H1 (cell line): Measurements from ENCODE around the gene SPARC. TPM values are rescaled to one million over a fixed set of nuclear protein-coding genes. Genes with fewer than 3 reads are reported as not detected.

ENCODE experiments used
- CTCF ChIA-PET: fragments of 300-600 bp; sonication (Branson Sonifier 250); formaldehyde crosslinking; loops from one replicate; lab custom pipeline; 2021; ENCODE audit not compliant: partially characterized antibody; lab: Charles Lee
- POLR2A ChIA-PET: fragments of 300-600 bp; sonication (Branson Sonifier 250); formaldehyde crosslinking; loops from one replicate; lab custom pipeline; 2021; ENCODE audit warnings: inconsistent platforms; ENCODE audit not compliant: partially characterized antibody; lab: Charles Lee
- DNase-seq, 2 experiments: peaks; one replicate each; pipeline versions ENCODE4 v3.0.0 to v3.0.0-alpha.2; 2010 to 2022; ENCODE audit warnings: low spot score in 2 of 2, low read depth in 1 of 2, mixed read lengths in 1 of 2
- FAIRE-seq: peaks from 2 replicates; lab custom pipeline; 2011; peaks lifted over from hg19 to GRCh38; lab: Jason Lieb, UNC
- H2AFZ ChIP-seq: 2 replicates; pipeline ENCODE4 v1.8.1; 2012; ENCODE audit warnings: low read length, inconsistent platforms
- H2AK5ac ChIP-seq: 2 replicates; pipeline ENCODE4 v1.6.1; 2013; ENCODE audit warnings: low read depth, low read length
- H2BK120ac ChIP-seq: replicated peaks from 2 replicates; pipeline ENCODE3; 2013; ENCODE audit warnings: low read depth, low read length, inconsistent platforms
- H2BK12ac ChIP-seq: 2 replicates; pipeline ENCODE4 v1.6.1; 2013; ENCODE audit warnings: low read depth, low read length
- H2BK15ac ChIP-seq: 2 replicates; pipeline ENCODE4 v1.6.1; 2013; ENCODE audit warnings: low read length
- H2BK20ac ChIP-seq: 2 replicates; pipeline ENCODE4 v1.6.1; 2013; ENCODE audit warnings: low read length
- H2BK5ac ChIP-seq: 2 replicates; pipeline ENCODE4 v1.6.1; 2013; ENCODE audit warnings: low read depth, low read length
- H3K14ac ChIP-seq: 2 replicates; pipeline ENCODE4 v1.6.1; 2013; ENCODE audit warnings: inconsistent platforms; ENCODE audit not compliant: insufficient read length
- H3K18ac ChIP-seq: 2 replicates; pipeline ENCODE4 v1.6.1; 2013; ENCODE audit warnings: low read length; ENCODE audit errors: extremely low read depth
- H3K23ac ChIP-seq: 2 replicates; pipeline ENCODE4 v1.6.1; 2013; ENCODE audit warnings: inconsistent platforms; ENCODE audit not compliant: insufficient read length
- H3K23me2 ChIP-seq: 2 replicates; pipeline ENCODE4 v1.6.1; 2013; ENCODE audit warnings: low read depth, low read length
- H3K27ac ChIP-seq: 2 replicates; pipeline ENCODE4 v1.6.1; 2011; ENCODE audit warnings: low read depth, low read length, inconsistent platforms
- H3K27me3 ChIP-seq, 4 experiments: replicated peaks in 1 of 4; 1 replicate in 1 of 4; 2 replicates in 3 of 4; pipeline versions ENCODE4 v1.6.1 to v1.8.1; 2011 to 2013; ENCODE audit warnings: low read length in 3 of 4, mild to moderate bottlenecking in 3 of 4, inconsistent platforms in 2 of 4, mixed read lengths in 2 of 4, moderate library complexity in 1 of 4; ENCODE audit not compliant: control insufficient read depth in 3 of 4, insufficient read depth in 3 of 4; ENCODE audit errors: extremely low read depth in 1 of 4
- H3K36me3 ChIP-seq, 4 experiments: 2 replicates each; pipeline versions ENCODE4 v1.6.1 to v1.8.1; 2011 to 2013; ENCODE audit warnings: mild to moderate bottlenecking in 4 of 4, low read length in 3 of 4, moderate library complexity in 2 of 4, control low read depth in 1 of 4, inconsistent platforms in 1 of 4; ENCODE audit not compliant: insufficient read depth in 4 of 4, control insufficient read depth in 2 of 4
- H3K4ac ChIP-seq: replicated peaks from 2 replicates; pipeline ENCODE3; 2013; ENCODE audit warnings: low read length, low read depth, mixed read lengths, inconsistent platforms; ENCODE audit not compliant: insufficient read length
- H3K4me1 ChIP-seq, 4 experiments: replicated peaks in 1 of 4; 1 replicate in 1 of 4; 2 replicates in 3 of 4; pipeline versions ENCODE4 v1.6.1 to v1.8.1; 2011 to 2013; ENCODE audit warnings: low read length in 3 of 4, inconsistent platforms in 2 of 4, mixed read lengths in 1 of 4; ENCODE audit not compliant: insufficient read depth in 4 of 4, control insufficient read depth in 3 of 4
- H3K4me2 ChIP-seq, 2 experiments: 2 replicates each; pipeline versions ENCODE4 v1.6.1 to v1.8.1; 2011 to 2013; ENCODE audit warnings: low read depth in 2 of 2, low read length in 2 of 2, control low read depth in 1 of 2, inconsistent platforms in 1 of 2, mild to moderate bottlenecking in 1 of 2; ENCODE audit not compliant: insufficient read depth in 1 of 2
- H3K4me3 ChIP-seq, 4 experiments: fragments of 200-600, 300-600 bp in 1 of 4; sonication (generic), shearing (Covaris generic), sonication (Bioruptor Twin) in 1 of 4; 2 replicates each; pipeline versions ENCODE4 v1.5.1 to v1.8.1; 2011 to 2016; ENCODE audit warnings: low read length in 4 of 4, low read depth in 3 of 4, control low read depth in 2 of 4, inconsistent platforms in 2 of 4, mild to moderate bottlenecking in 2 of 4, mixed read lengths in 1 of 4, moderate library complexity in 1 of 4; ENCODE audit not compliant: insufficient read depth in 2 of 4; ENCODE audit errors: extremely low read depth in 1 of 4
- H3K56ac ChIP-seq: replicated peaks from 2 replicates; pipeline ENCODE3; 2013; ENCODE audit warnings: low read depth, mild to moderate bottlenecking, mixed read lengths, low read length, inconsistent platforms; ENCODE audit not compliant: insufficient read length
- H3K79me1 ChIP-seq: 2 replicates; pipeline ENCODE4 v1.6.1; 2013; ENCODE audit warnings: low read depth, low read length, control low read depth
- H3K79me2 ChIP-seq, 2 experiments: 2 replicates each; pipeline versions ENCODE4 v1.6.1 to v1.8.1; 2012 to 2013; ENCODE audit warnings: low read length in 2 of 2, mild to moderate bottlenecking in 2 of 2, inconsistent platforms in 1 of 2; ENCODE audit not compliant: insufficient read depth in 2 of 2, control insufficient read depth in 1 of 2
- H3K9ac ChIP-seq, 4 experiments: replicated peaks in 1 of 4; 1 replicate in 1 of 4; 2 replicates in 3 of 4; pipeline versions ENCODE4 v1.6.1 to v1.8.1; 2011 to 2013; ENCODE audit warnings: low read depth in 3 of 4, low read length in 3 of 4, control low read depth in 2 of 4, mild to moderate bottlenecking in 2 of 4, moderate library complexity in 2 of 4, inconsistent platforms in 1 of 4; ENCODE audit errors: extremely low read depth in 1 of 4
- H3K9me3 ChIP-seq, 2 experiments: 2 replicates each; pipeline versions ENCODE4 v1.6.1 to v1.8.1; 2012 to 2013; ENCODE audit warnings: mild to moderate bottlenecking in 2 of 2, moderate library complexity in 2 of 2, control low read depth in 1 of 2, inconsistent platforms in 1 of 2, low read depth in 1 of 2, low read length in 1 of 2, mixed read lengths in 1 of 2; ENCODE audit not compliant: insufficient read depth in 2 of 2
- H4K20me1 ChIP-seq, 2 experiments: replicated peaks in 1 of 2; 2 replicates each; pipeline versions ENCODE3 to v1.8.1; 2011 to 2013; ENCODE audit warnings: inconsistent platforms in 2 of 2, low read length in 2 of 2, mild to moderate bottlenecking in 1 of 2; ENCODE audit not compliant: insufficient read depth in 2 of 2, control insufficient read depth in 1 of 2
- H4K5ac ChIP-seq: 2 replicates; pipeline ENCODE4 v1.6.1; 2013; ENCODE audit warnings: low read length, low read depth, mixed read lengths, inconsistent platforms; ENCODE audit not compliant: insufficient read length
- H4K8ac ChIP-seq: 2 replicates; pipeline ENCODE4 v1.8.0; 2013; ENCODE audit warnings: mild to moderate bottlenecking, moderate library complexity, low read length, inconsistent platforms; ENCODE audit not compliant: insufficient read depth; ENCODE audit errors: extremely low read depth
- H4K91ac ChIP-seq: replicated peaks from 2 replicates; pipeline ENCODE3; 2013; ENCODE audit warnings: low read length, mixed read lengths, inconsistent platforms; ENCODE audit not compliant: insufficient read length
- KDM1A ChIP-seq: fragments of 200-600, 300-600 bp; sonication (generic); IDR thresholded peaks from 2 replicates; pipeline ENCODE4 v1.7.1; 2016; ENCODE audit warnings: mild to moderate bottlenecking, low read length, borderline replicate concordance
- MAFK ChIP-seq: IDR thresholded peaks from 2 replicates; pipeline ENCODE4 v1.6.1; 2012; ENCODE audit warnings: low read depth, mild to moderate bottlenecking, improper control_type of control experiment, low read length
- TCF12 ChIP-seq: IDR thresholded peaks from 2 replicates; pipeline ENCODE4 v1.6.1; 2011; ENCODE audit warnings: low read depth, mild to moderate bottlenecking, low read length
- WGBS, 2 experiments: shearing (Covaris generic) in 1 of 2; methylation state at CpG; one replicate each; pipeline versions ENCODE4 v1.1.6 to v1.1.7; 2013 to 2015; ENCODE audit warnings: low lambda C conversion rate in 2 of 2, mixed read lengths in 2 of 2, inconsistent platforms in 1 of 2, low coverage in 1 of 2, missing lambda C conversion rate in 1 of 2; ENCODE audit not compliant: insufficient replicate concordance in 2 of 2, insufficient coverage in 1 of 2, insufficient read length in 1 of 2; ENCODE audit errors: extremely low coverage in 1 of 2, missing lambda C conversion rate in 1 of 2; 5-methylcytosine and 5-hydroxymethylcytosine counted together
- polyA plus RNA-seq, 7 experiments: library from polyadenylated mRNA; depleted of rRNA in 3 of 7; stranded (reverse) in 5 of 7; unstranded in 2 of 7; fragments of >200 nt in 5 of 7; fragments of 200-250 nt in 2 of 7; gene quantifications; 1 replicate in 5 of 7; 2 replicates in 1 of 7; 4 replicates in 1 of 7; pipeline versions ENCODE4 v1.2.1 to v1.2.3, GENCODE V29; 2011 to 2013; ENCODE audit warnings: missing spikeins in 2 of 7, mixed read lengths in 2 of 7
- total RNA-seq: library from RNA; stranded (reverse); fragmentation: NEBNext Ultra II Directional; extraction: Animal tissue kit (Norgen Biotek cat#: 25700); gene quantifications from 2 replicates; pipeline ENCODE4 v1.2.1, GENCODE V29; 2021
- TF ChIP-seq, protein P1 (sequence below): IDR thresholded peaks from 2 replicates; pipeline ENCODE4 v1.6.1; 2011; ENCODE audit warnings: low read length, improper control_type of control experiment

SPARC gene
- total and polyA plus RNA-seq, 2 of the 8 experiments (the other 6 are each of a cell fraction or from before 2014, with no cell fraction given): 375 to 438 TPM

DNA sequence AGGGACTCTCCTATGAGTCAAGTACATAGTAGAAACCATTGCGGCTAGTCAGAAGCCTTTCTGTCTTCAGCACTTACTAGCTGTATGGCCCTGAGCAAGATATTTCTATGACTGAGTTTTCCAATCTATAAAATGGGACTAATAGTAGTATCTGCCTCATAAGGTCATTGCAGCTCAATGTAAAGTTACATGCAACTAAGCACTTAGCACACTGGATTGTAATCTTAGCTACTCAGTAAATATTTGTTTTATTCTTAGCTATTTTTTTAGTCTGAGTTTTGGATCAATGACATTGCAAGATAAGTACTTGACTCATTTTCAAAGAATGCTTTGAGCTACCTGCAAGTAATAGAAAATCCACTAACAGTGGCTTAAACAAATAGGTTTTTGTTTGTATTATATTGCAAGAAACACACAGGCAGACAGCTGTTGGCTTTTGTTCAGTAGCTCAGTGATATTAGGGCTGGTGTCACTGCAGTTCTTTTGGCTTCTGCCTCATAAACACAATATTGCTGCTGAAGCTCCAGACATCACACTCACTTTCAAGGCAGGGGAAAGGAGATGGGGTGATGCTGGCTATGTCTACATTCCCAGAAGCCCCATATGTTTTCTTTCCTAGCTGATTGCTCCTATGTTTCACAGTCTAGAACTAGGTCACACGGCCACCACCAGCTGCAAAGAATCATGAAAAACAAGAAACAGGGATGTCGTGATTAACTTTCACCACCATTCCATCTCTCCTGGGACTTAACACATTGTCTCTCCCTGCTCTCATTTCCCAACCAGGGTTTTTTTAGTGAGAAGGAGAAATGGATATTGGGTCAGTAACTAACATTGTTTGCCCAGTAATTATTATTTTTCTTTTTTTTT is 68.6 kb downstream of the SPARC start:
- no peak overlapping the region for H3K14ac ChIP-seq
- peaks cover 4 to 10% (median 9%) of the 10 kb centered on the region in 4 experiments for H3K4me1 ChIP-seq
- no peaks in the 10 kb centered on the region for H3K9me3 ChIP-seq
- H3K79me2 ChIP-seq: no peaks in the 10 kb centered on the region
- no peak overlapping the region for H3K23ac ChIP-seq
- no peaks in the 10 kb centered on the region for H3K79me1 ChIP-seq
- H4K5ac ChIP-seq: no peak overlapping the region
- no peak overlapping the region for H3K4ac ChIP-seq
- H3K9ac ChIP-seq: no peak overlapping the region
- H4K91ac ChIP-seq: no peak overlapping the region
- H2BK120ac ChIP-seq: no peak overlapping the region
- no peak overlapping the region for H3K56ac ChIP-seq
- no peaks in the 10 kb centered on the region for H3K36me3 ChIP-seq
- H4K20me1 ChIP-seq: no peaks in the 10 kb centered on the region
- no peak overlapping the region for H3K4me2 ChIP-seq
- no peak overlapping the region for H3K4me3 ChIP-seq
- no peaks in the 10 kb centered on the region for H3K23me2 ChIP-seq
- no peak overlapping the region for H2BK12ac ChIP-seq
- H2BK15ac ChIP-seq: no peak overlapping the region
- ChIA-PET POLR2A (interaction anchor here (0.5 kb wide), 1 partner anchor 323 kb away, joined by 3 read pairs; no protein-coding TSS in a partner anchor), CTCF (interaction anchor here (0.6 to 4.0 kb wide), 14 partner anchors 9 to 492 kb away, joined by 3 to 28 read pairs (median 4); partner anchors contain the start of gene SLC36A1)
- H2BK5ac ChIP-seq: no peak overlapping the region
- no peak for FAIRE-seq
- no peaks in the 10 kb centered on the region for H3K27me3 ChIP-seq
- no peak overlapping the region for H4K8ac ChIP-seq
- H2AFZ ChIP-seq: no peak overlapping the region
- WGBS, 2 experiments: 88% methylated on average over 3 of the region's 3 CpGs; no CpG with 5 or more reads in 1 of the 2 experiments
- H3K18ac ChIP-seq: no peak overlapping the region
- no peak overlapping the region for H3K27ac ChIP-seq
- DNase-seq: no peak
- H2AK5ac ChIP-seq: no peak overlapping the region
- H2BK20ac ChIP-seq: no peak overlapping the region
- TF ChIP-seq MAFK (no peak), TCF12 (no peak), KDM1A (peak; percentile 78; the same call in 1 of the 2 replicates)
- TF ChIP-seq, protein P1, sequence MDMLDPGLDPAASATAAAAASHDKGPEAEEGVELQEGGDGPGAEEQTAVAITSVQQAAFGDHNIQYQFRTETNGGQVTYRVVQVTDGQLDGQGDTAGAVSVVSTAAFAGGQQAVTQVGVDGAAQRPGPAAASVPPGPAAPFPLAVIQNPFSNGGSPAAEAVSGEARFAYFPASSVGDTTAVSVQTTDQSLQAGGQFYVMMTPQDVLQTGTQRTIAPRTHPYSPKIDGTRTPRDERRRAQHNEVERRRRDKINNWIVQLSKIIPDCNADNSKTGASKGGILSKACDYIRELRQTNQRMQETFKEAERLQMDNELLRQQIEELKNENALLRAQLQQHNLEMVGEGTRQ: no peak
